Aorta (tissue), 5 donors: ENCODE results near the gene CYP1A1. TPM values are rescaled to one million over a fixed set of nuclear protein-coding genes. Genes with fewer than 3 reads are reported as not detected.

Experiments
- ATAC-seq: fragments of 200-7000 bp; cut with Tn5 transposase; one replicate; pipeline ENCODE4 v1.9.1; 2022; ENCODE audit warnings: moderate library complexity; ENCODE audit not compliant: low FRiP score
- DNase-seq, 2 donors: peaks; one replicate each; pipeline ENCODE4 v3.0.0-alpha.2; 2020
- H3K27ac ChIP-seq, 2 donors: one replicate each; pipeline ENCODE4 v1.5.1; 2013; ENCODE audit warnings: low read length in 2 of 2, mild to moderate bottlenecking in 2 of 2, moderate library complexity in 2 of 2, control low read depth in 1 of 2, inconsistent platforms in 1 of 2, low read depth in 1 of 2
- H3K27me3 ChIP-seq, 2 donors: one replicate each; pipeline ENCODE4 v1.6.1; 2013; ENCODE audit warnings: control low read depth in 1 of 2, low read length in 1 of 2, mild to moderate bottlenecking in 1 of 2, moderate library complexity in 1 of 2; ENCODE audit not compliant: insufficient read depth in 2 of 2, control insufficient read depth in 1 of 2
- H3K36me3 ChIP-seq, 2 donors: one replicate each; pipeline ENCODE4 v1.6.1; 2013; ENCODE audit warnings: control low read depth in 1 of 2, low read length in 1 of 2, mild to moderate bottlenecking in 1 of 2; ENCODE audit not compliant: insufficient read depth in 2 of 2, control insufficient read depth in 1 of 2
- H3K4me1 ChIP-seq, 2 donors: one replicate each; pipeline ENCODE4 v1.6.1; 2013; ENCODE audit warnings: low read length in 2 of 2, control low read depth in 1 of 2, mild to moderate bottlenecking in 1 of 2, moderate library complexity in 1 of 2; ENCODE audit not compliant: insufficient read depth in 2 of 2, control insufficient read depth in 1 of 2
- H3K4me3 ChIP-seq, 2 donors: one replicate each; pipeline ENCODE4 v1.5.1; 2013; ENCODE audit warnings: low read length in 2 of 2, control low read depth in 1 of 2, mild to moderate bottlenecking in 1 of 2
- H3K9me3 ChIP-seq: one replicate; pipeline ENCODE4 v1.6.1; 2013; ENCODE audit warnings: mild to moderate bottlenecking, low read length; ENCODE audit not compliant: control insufficient read depth
- WGBS, 2 donors: extraction: QIAGEN DNeasy Blood & Tissue Kit; methylation state at CpG; one replicate each; pipeline ENCODE4 v1.1.7; 2013; 5-methylcytosine and 5-hydroxymethylcytosine counted together
- intact Hi-C, 2 donors: fragments of 100-400 bp; cut with DNase I; formaldehyde crosslinking; loops; one replicate each; pipeline versions ENCODE4 v1.14.2 to v1.15.0; 2022
- long read RNA-seq, 2 donors: library from polyadenylated mRNA; unstranded; transcript quantifications; one replicate each; pipeline ENCODE4 v2.0.0, GENCODE V29; 2020 to 2021
- polyA plus RNA-seq, 2 donors: library from polyadenylated mRNA; stranded (reverse); fragments of 200-250 nt; gene quantifications; one replicate each; pipeline ENCODE4 v1.2.3, GENCODE V29; 2013
- total RNA-seq, 2 donors: library from RNA; stranded (reverse); fragmentation: NEBNext Ultra II Directional; extraction: Animal tissue kit (Norgen Biotek cat#: 25700); gene quantifications; one replicate each; pipeline ENCODE4 v1.2.1, GENCODE V29; 2021
- donor health status: healthy with polysubstance abuse.
- donor health status: Bipolar disorder and iron deficiency.
- donor health status: DM: no; HTN: no; CAD: no.
- donor health status: DM: no; HTN: no; CAD: no.
- donor health status: DM: yes; HTN: yes; CAD: no.

The CYP1A1 gene, protein sequence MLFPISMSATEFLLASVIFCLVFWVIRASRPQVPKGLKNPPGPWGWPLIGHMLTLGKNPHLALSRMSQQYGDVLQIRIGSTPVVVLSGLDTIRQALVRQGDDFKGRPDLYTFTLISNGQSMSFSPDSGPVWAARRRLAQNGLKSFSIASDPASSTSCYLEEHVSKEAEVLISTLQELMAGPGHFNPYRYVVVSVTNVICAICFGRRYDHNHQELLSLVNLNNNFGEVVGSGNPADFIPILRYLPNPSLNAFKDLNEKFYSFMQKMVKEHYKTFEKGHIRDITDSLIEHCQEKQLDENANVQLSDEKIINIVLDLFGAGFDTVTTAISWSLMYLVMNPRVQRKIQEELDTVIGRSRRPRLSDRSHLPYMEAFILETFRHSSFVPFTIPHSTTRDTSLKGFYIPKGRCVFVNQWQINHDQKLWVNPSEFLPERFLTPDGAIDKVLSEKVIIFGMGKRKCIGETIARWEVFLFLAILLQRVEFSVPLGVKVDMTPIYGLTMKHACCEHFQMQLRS
- 1 to 10 TPM in 1 of 2 donors, not detected in 1; 2.3 TPM for total RNA-seq
- polyA plus RNA-seq, result 1 to 10 TPM; 1.0 to 6.4 TPM
- long read RNA-seq, donor 1, transcript CYP1A1-201 (7 exons, 2,685 nt), result major isoform, 8 of 21 reads
- long read RNA-seq, donor 1, transcript CYP1A1-202 (7 exons, 2,608 nt), result major isoform, 8 of 21 reads
- long read RNA-seq, donor 1, partial matches to known transcripts, result 5 of 21 reads
- long read RNA-seq, donor 1, other reads (novel, unspliced or antisense), result 0 of 21 reads
- long read RNA-seq, donor 2, result 0 reads

GRCh38 chr15:74725225-74725774 is at the start of gene CYP1A1:
Gene CYP1A1, minus strand, starts transcription at chr15:74725528. Its CDS starts 2,431 bp downstream, at chr15:74723097.
- Histone ChIP-seq H3K9me3 (no peaks in the 10 kb centered on the region), H3K27ac (no peak within 1 kb of the TSS), H3K4me3 (peak within 1 kb of the TSS; percentile 36 to 66), H3K36me3 (no peaks in the 10 kb centered on the region), H3K4me1 (no peaks in the 10 kb centered on the region), H3K27me3 (no peaks in the 10 kb centered on the region)
- intact Hi-C loops, result no loop called here
- no peak for DNase-seq
- WGBS, 2 donors, result 1% methylated on average over 10 of the region's 10 CpGs
- ATAC-seq, result peak; percentile 63

- H3K27ac ChIP-seq, result no peak overlapping the region
- intact Hi-C loops, result loop anchor here (5.0 kb wide), 3 partner anchors 34 to 179 kb away; no protein-coding TSS in a partner anchor
- ATAC-seq (no peak), DNase-seq (no peak)
- no peaks in the 10 kb centered on the region for H3K4me1 ChIP-seq
- H3K36me3 ChIP-seq, result no peaks in the 10 kb centered on the region
- WGBS, 2 donors, result 80 to 83% methylated on average over 5 of the region's 5 CpGs
- no peaks in the 10 kb centered on the region for H3K27me3 ChIP-seq
- H3K4me3 ChIP-seq, result no peak overlapping the region
- H3K9me3 ChIP-seq, result no peaks in the 10 kb centered on the region
Measured at GRCh38 chr15:74773731-74774252, 48.5 kb upstream of the CYP1A1 start.

- H3K27ac ChIP-seq, result no peak overlapping the region
- H3K9me3 ChIP-seq, result no peaks in the 10 kb centered on the region
- WGBS, 2 donors, result 88 to 92% methylated on average over 5 of the region's 5 CpGs
- intact Hi-C loops, result loop anchor here (5.0 kb wide), 3 partner anchors 34 to 179 kb away; no protein-coding TSS in a partner anchor
- no peaks in the 10 kb centered on the region for H3K36me3 ChIP-seq
- no peak overlapping the region for H3K4me3 ChIP-seq
- DNase-seq (no peak), ATAC-seq (no peak)
- H3K4me1 ChIP-seq, result no peaks in the 10 kb centered on the region
- H3K27me3 ChIP-seq, result no peaks in the 10 kb centered on the region
Measured at GRCh38 chr15:74773329-74773728, 48.0 kb upstream of the CYP1A1 start.

- Histone ChIP-seq H3K27ac (no peak overlapping the region), H3K36me3 (no peaks in the 10 kb centered on the region), H3K4me3 (no peak overlapping the region), H3K9me3 (no peaks in the 10 kb centered on the region), H3K4me1 (no peaks in the 10 kb centered on the region), H3K27me3 (no peaks in the 10 kb centered on the region)
- ATAC-seq (no peak), DNase-seq (peak in 1 of 2 donors; percentile 29)
- intact Hi-C loops, result loop anchor here (2.0 to 5.0 kb wide), 4 partner anchors 37 to 182 kb away; no protein-coding TSS in a partner anchor
- 47% methylated on average over 4 of the region's 4 CpGs for WGBS, 2 donors
Measured at GRCh38 chr15:74770211-74770903, 45.0 kb upstream of the CYP1A1 start.

GRCh38 chr15:74769463-74770025 is 44.2 kb upstream of the CYP1A1 start:
- ATAC-seq (no peak), DNase-seq (peak in 1 of 2 donors; percentile 22)
- no peak overlapping the region for H3K4me3 ChIP-seq
- no peaks in the 10 kb centered on the region for H3K4me1 ChIP-seq
- no peaks in the 10 kb centered on the region for H3K27me3 ChIP-seq
- no peaks in the 10 kb centered on the region for H3K9me3 ChIP-seq
- H3K36me3 ChIP-seq, result no peaks in the 10 kb centered on the region
- intact Hi-C loops, result loop anchor here (2.0 to 10.0 kb wide), 8 partner anchors 33 to 397 kb away; no protein-coding TSS in a partner anchor
- WGBS, 2 donors, result 57 to 61% methylated on average over 7 of the region's 7 CpGs
- H3K27ac ChIP-seq, result no peak overlapping the region

DNA sequence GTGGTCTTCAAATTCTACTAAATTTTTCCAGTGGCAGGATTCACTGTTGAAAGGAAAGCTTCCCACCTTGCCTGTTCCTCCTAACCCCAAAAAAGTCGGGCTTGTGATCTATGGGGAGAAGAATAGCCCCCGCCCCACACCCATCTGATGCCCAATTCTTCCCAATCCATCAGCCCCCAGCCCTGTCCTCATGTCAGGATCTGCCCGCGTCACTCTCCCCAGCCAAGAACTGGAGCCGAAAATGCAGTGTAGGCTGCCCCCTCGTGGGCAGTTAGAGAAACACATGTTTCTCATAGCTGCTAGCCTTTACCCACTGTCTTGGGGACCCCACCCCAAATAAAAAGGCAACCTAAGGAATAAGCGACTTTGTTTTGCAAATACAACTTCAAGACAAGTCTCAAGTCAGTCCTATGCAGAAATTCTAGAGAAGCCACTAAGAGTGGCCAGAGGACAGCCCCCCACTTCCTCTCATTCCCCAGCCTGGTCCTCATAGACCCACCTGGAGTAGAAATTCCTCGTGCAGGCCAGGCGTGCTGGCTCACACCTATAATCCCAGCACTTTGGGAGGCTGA is 43.5 kb upstream of the CYP1A1 start:
- H3K9me3 ChIP-seq, result no peaks in the 10 kb centered on the region
- H3K4me3 ChIP-seq, result no peak overlapping the region
- no peaks in the 10 kb centered on the region for H3K36me3 ChIP-seq
- DNase-seq, result peak; percentile 69 to 87
- no peaks in the 10 kb centered on the region for H3K4me1 ChIP-seq
- peak; percentile 78 for ATAC-seq
- intact Hi-C loops, result loop anchor here (1.0 to 10.0 kb wide), 5 partner anchors 33 to 396 kb away; no protein-coding TSS in a partner anchor
- no peak overlapping the region for H3K27ac ChIP-seq
- no peaks in the 10 kb centered on the region for H3K27me3 ChIP-seq
- 2 to 3% methylated on average over 9 of the region's 9 CpGs for WGBS, 2 donors

DNA sequence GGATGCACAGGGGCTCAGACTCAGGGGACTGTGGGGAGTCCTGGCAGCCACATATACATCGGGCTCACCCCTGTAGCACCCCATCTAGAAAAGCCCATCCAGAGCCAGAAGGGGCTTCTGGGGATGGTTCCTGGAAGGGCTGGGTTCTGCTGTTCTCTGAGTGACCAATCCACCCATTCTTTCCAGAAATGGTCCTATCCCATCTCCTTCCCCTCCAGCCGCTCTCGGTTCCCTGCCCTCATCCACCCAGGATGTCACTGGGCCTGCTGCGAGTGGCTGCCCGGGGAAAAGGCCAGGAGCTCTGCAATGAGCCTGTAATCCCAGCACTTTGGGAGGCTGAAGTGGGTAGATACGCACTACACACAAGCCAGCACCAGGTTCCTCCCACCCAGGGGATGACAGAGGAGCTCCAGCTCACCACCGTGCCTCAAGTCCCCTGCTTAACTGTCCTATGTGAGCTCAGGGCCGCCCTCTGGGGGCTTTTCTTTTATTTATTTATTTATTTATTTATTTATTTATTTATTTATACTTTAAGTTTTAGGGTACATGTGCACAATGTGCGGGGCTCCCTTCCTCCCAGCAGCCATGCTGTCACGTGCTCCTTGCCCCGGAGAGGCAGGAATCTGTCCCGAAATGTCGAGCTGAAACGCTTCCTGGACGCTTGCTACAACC is 42.9 kb upstream of the CYP1A1 start:
- Histone ChIP-seq H3K4me3 (no peak overlapping the region), H3K27ac (no peak overlapping the region), H3K27me3 (no peaks in the 10 kb centered on the region), H3K9me3 (no peaks in the 10 kb centered on the region), H3K4me1 (no peaks in the 10 kb centered on the region), H3K36me3 (no peaks in the 10 kb centered on the region)
- WGBS, 2 donors, result 25 to 28% methylated on average over 15 of the region's 15 CpGs
- intact Hi-C loops, result loop anchor here (1.0 to 10.0 kb wide), 5 partner anchors 34 to 395 kb away; no protein-coding TSS in a partner anchor
- ATAC-seq (no peak), DNase-seq (no peak)
